Measurements from ENCODE around the gene LDLRAP1. TPM values are rescaled to one million over a fixed set of nuclear protein-coding genes. Genes with fewer than 3 reads are reported as not detected.

Gene LDLRAP1
- total and polyA plus RNA-seq, 8 donors, result 17.0 to 28.7 (median 22.4) TPM

DNA sequence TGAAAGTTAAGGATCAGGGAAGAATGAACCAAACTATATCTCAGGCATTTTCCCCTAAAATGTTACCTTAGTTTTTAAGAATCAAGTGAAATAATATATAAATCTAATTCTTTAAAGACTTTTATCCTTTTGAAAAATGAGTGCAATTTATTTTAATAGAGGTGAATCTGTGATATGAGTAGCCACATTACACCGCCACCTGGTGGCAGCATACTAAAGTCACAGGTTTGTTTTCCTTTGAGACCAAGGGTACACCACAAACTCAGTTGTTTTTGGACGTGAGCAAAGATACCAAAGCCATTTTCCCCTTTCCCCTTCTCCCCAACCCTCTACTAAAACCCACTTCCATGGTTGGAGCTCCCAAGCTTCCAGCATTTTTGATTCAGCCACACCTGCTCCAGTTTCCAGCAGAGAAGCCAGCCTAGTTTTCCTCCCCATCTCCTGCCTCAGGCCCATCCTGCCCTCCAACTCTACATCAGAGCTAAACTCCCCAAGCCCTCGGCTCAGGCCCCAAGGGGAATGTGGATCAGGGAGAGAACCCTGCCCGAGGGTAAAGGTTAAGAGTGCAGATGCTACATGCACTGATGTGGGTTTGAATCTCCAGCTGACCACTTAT lies 22.9 kb upstream of the LDLRAP1 start:
- TF ChIP-seq, protein P1, sequence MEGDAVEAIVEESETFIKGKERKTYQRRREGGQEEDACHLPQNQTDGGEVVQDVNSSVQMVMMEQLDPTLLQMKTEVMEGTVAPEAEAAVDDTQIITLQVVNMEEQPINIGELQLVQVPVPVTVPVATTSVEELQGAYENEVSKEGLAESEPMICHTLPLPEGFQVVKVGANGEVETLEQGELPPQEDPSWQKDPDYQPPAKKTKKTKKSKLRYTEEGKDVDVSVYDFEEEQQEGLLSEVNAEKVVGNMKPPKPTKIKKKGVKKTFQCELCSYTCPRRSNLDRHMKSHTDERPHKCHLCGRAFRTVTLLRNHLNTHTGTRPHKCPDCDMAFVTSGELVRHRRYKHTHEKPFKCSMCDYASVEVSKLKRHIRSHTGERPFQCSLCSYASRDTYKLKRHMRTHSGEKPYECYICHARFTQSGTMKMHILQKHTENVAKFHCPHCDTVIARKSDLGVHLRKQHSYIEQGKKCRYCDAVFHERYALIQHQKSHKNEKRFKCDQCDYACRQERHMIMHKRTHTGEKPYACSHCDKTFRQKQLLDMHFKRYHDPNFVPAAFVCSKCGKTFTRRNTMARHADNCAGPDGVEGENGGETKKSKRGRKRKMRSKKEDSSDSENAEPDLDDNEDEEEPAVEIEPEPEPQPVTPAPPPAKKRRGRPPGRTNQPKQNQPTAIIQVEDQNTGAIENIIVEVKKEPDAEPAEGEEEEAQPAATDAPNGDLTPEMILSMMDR (IDR thresholded peaks at IDR 0.05), result peak; percentile 76 to 83
- Histone ChIP-seq H3K27me3 (no peaks in the 10 kb centered on the region), H3K27ac (no peak overlapping the region), H3K9me3 (no peaks in the 10 kb centered on the region), H3K4me1 (no peaks in the 10 kb centered on the region), H3K36me3 (no peaks in the 10 kb centered on the region), H3K4me3 (no peak overlapping the region)
- DNase-seq (peak in 2 of 4 donors; percentile 52 to 67), ATAC-seq (peak; percentile 74)
- intact Hi-C loops (cut with DNase I), result no loop called here

DNA sequence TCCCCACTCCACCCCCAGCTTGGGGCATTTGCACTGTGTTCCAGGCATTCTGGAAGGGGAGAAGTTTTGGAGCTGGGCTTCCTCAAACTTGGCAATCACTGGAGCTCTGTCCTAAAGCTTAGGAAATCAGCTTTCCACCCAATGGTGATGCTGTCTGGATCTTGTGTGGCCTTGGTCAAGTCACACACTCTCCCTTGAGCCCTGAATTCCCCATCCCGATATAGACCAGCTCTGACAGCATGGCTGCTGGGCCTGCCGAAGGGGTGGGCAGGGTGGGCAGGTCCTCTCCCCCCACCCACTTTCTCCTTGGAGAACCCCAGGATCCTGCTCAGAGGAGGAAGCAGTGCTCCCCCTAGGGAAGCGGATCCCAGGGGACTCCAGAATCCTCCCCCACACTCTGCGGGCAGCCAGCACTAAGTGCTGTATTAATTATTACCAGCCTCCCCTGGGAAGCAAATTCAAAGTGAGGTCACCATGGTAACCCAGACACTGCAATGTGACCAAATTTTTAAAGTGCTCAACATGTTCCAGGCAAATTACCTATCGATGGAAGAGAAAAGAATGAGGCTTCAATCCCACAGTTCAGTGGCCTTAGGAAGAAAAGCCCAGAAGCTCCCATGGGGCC lies 21.3 kb upstream of the LDLRAP1 start:
- no peaks in the 10 kb centered on the region for H3K4me1 ChIP-seq
- H3K36me3 ChIP-seq, result no peaks in the 10 kb centered on the region
- no peaks in the 10 kb centered on the region for H3K27me3 ChIP-seq
- DNase-seq, result peak in 2 of 4 donors; percentile 19 to 24
- H3K9me3 ChIP-seq, result no peaks in the 10 kb centered on the region
- ATAC-seq, result no peak
- no peak overlapping the region for H3K27ac ChIP-seq
- intact Hi-C loops (cut with DNase I), result no loop called here
- no peak overlapping the region for H3K4me3 ChIP-seq
- TF ChIP-seq, protein P1 (IDR thresholded peaks at IDR 0.05), result no peak

DNA sequence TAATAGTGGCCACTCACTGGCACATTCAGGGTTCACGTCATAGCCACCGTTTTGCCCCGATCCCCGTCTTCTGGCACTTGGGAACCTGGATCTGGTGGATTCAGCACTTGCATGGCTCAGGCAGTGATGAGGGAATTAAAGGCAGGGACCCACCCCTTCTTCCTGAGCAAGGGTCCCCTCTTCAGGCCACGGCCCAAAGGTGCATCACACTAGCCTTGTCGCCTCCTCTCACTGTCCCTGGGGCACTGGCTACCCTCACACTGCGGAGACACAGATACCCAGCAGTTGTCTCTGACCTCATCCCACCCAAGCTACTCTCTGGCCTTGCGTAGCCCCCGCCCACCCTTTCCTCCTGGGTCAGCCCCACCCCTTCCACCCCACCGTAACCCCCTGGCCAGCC lies 19.9 kb upstream of the LDLRAP1 start:
- TF ChIP-seq, protein P1 (IDR thresholded peaks at IDR 0.05), result no peak
- no peak for ATAC-seq

DNA sequence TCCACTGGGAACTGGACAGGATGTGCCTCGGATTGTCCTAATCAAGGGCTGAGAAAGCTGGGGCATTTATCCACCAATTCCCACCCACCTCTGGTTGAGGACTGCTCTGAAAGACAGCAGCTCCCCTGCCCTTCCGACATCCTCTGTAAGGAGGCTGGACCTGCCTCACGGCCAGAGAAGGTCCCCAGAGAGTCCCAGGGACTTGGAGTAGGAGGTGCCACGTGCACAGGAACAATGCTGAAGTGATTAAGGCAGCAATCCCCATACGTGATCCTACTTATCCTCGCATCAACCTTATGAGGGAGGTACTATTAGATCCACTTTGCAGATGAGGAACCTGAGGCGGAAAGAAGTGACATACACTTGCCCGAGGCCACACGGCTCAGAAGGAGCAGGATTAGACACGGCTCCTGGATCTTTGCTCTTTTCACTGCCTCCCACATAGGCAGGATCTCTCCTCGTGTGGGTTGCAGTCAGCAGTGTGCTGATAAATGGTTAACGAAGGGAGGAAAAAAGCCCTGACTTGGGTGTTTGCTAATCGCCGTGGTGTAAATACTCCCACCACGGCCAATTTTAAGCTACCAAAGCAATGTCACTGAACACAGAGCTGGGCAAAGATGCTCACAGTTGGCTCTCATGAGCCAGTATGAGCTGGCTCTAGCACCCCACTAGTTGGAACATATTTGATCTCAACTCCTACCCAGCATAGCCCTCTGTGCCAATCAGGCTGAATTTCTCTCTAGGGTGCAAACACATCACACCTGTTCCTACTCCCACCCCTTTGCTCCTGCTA lies 18.6 kb upstream of the LDLRAP1 start:
- no peaks in the 10 kb centered on the region for H3K27me3 ChIP-seq
- H3K36me3 ChIP-seq, result no peaks in the 10 kb centered on the region
- intact Hi-C loops (cut with DNase I), result no loop called here
- TF ChIP-seq, protein P1 (IDR thresholded peaks at IDR 0.05), result no peak
- DNase-seq (no peak), ATAC-seq (no peak)
- no peaks in the 10 kb centered on the region for H3K4me1 ChIP-seq
- H3K27ac ChIP-seq, result no peak overlapping the region
- H3K4me3 ChIP-seq, result no peak overlapping the region
- H3K9me3 ChIP-seq, result no peaks in the 10 kb centered on the region

More for the DNA sequence above, 19.9 kb upstream of the LDLRAP1 start:
- intact Hi-C loops (cut with DNase I), result no loop called here
- Histone ChIP-seq H3K27me3 (no peaks in the 10 kb centered on the region), H3K4me1 (no peaks in the 10 kb centered on the region), H3K36me3 (no peaks in the 10 kb centered on the region), H3K27ac (no peak overlapping the region), H3K4me3 (no peak overlapping the region), H3K9me3 (no peaks in the 10 kb centered on the region)
- DNase-seq, result peak in 1 of 4 donors; percentile 15

DNA sequence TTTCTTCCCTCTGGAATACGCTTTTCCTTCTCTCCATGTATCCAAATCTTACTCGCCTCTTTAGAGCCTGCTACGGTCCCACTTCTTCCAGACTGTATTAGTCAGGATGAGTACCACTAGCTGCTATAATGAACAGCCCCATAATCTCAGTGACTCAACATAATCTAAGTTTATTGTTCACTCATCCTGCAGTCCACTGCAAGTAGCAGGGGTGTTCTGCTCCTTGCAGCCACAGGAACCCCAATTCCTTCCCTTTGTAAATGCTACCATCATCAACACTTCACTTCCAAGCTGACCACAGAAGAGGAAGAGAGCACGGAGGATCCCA lies 18.1 kb upstream of the LDLRAP1 start:
- Histone ChIP-seq H3K9me3 (no peaks in the 10 kb centered on the region), H3K27me3 (no peaks in the 10 kb centered on the region), H3K36me3 (no peaks in the 10 kb centered on the region), H3K4me3 (no peak overlapping the region), H3K27ac (no peak overlapping the region), H3K4me1 (no peaks in the 10 kb centered on the region)
- TF ChIP-seq, protein P1 (IDR thresholded peaks at IDR 0.05), result no peak
- DNase-seq (no peak), ATAC-seq (no peak)
- intact Hi-C loops (cut with DNase I), result no loop called here

Data from left lung (tissue), 10 donors.